HepG2 (cell line): ENCODE measurements around the gene RSF1. TPM values are rescaled to one million over a fixed set of nuclear protein-coding genes. Genes with fewer than 3 reads are reported as not detected.

Experiments
- ATAC-seq: fragments of 200-7000 bp; cut with Tn5 transposase; 3 replicates; pipeline ENCODE4 v1.9.1; 2020; ENCODE audit warnings: mild to moderate bottlenecking, moderate library complexity
- BruUV-seq: library from RNA; stranded (reverse); fragments of 400-500 nt; replicated peaks from 2 replicates; lab custom pipeline; 2021; lab: Mats Ljungman, UMichigan
- CTCF ChIA-PET: fragments of 300-600 bp; formaldehyde crosslinking; extraction: SDS; loops from one replicate; lab custom pipeline; 2021; ENCODE audit warnings: low total read pairs, inconsistent platforms, low intra/inter-chr PET ratio; lab: Yijun Ruan, JAX
- POLR2A ChIA-PET: fragments of 350-600 bp; sonication (Branson Sonifier 250); formaldehyde crosslinking; loops from one replicate; lab custom pipeline; 2020; ENCODE audit warnings: antibody characterized with exemption, inconsistent platforms; lab: Yijun Ruan, JAX
- DNase-seq: peaks from one replicate; pipeline ENCODE4 v3.0.0-alpha.2; 2015; ENCODE audit warnings: low spot score
- FAIRE-seq: peaks from 3 replicates; lab custom pipeline; 2011; peaks lifted over from hg19 to GRCh38; lab: Jason Lieb, UNC
- H2AFZ ChIP-seq: one replicate; pipeline ENCODE4 v1.6.1; 2011; ENCODE audit warnings: low read length, inconsistent platforms
- H3K27ac ChIP-seq: fragments of 300-600 bp; 3 replicates; pipeline ENCODE4 v1.8.0; 2011; ENCODE audit warnings: mixed run types, mild to moderate bottlenecking, mixed read lengths, low read length, inconsistent platforms; ENCODE audit not compliant: insufficient read depth; ENCODE audit errors: extremely low read length
- H3K27me3 ChIP-seq, 2 experiments: fragments of 200-600 bp in 1 of 2; 2 replicates in 1 of 2; 3 replicates in 1 of 2; pipeline versions ENCODE4 v1.6.0 to v1.8.0; 2011; ENCODE audit warnings: low read length in 2 of 2, mild to moderate bottlenecking in 2 of 2, moderate library complexity in 2 of 2, inconsistent platforms in 1 of 2; ENCODE audit not compliant: insufficient read depth in 2 of 2, control insufficient read depth in 1 of 2
- H3K36me3 ChIP-seq, 2 experiments: fragments of 200-600 bp in 1 of 2; replicated peaks in 1 of 2; 2 replicates in 1 of 2; 3 replicates in 1 of 2; pipeline versions ENCODE4 v1.5.1 to v1.8.0; 2011; ENCODE audit warnings: low read length in 2 of 2, inconsistent platforms in 1 of 2; ENCODE audit not compliant: insufficient read depth in 2 of 2, control insufficient read depth in 1 of 2
- H3K4me1 ChIP-seq: 2 replicates; pipeline ENCODE4 v1.5.1; 2012; ENCODE audit warnings: low read length, inconsistent platforms; ENCODE audit not compliant: insufficient read depth
- H3K4me2 ChIP-seq: 2 replicates; pipeline ENCODE4 v1.6.0; 2011; ENCODE audit warnings: low read depth, low read length, inconsistent platforms
- H3K4me3 ChIP-seq, 3 experiments: fragments of 200-600 bp in 1 of 3; sonication (generic), shearing (Covaris generic) in 1 of 3; replicated peaks in 1 of 3; 2 replicates each; pipeline ENCODE4 v1.5.1; 2011 to 2016; ENCODE audit warnings: low read length in 3 of 3, inconsistent platforms in 2 of 3, low read depth in 2 of 3, mild to moderate bottlenecking in 2 of 3, control low read depth in 1 of 3, mixed read lengths in 1 of 3; ENCODE audit not compliant: insufficient read depth in 1 of 3
- H3K79me2 ChIP-seq: one replicate; pipeline ENCODE4 v1.6.1; 2011; ENCODE audit warnings: low read length, inconsistent platforms; ENCODE audit not compliant: insufficient read depth
- H3K9ac ChIP-seq: 2 replicates; pipeline ENCODE4 v1.6.0; 2011; ENCODE audit warnings: mild to moderate bottlenecking, low read depth, low read length, inconsistent platforms; ENCODE audit not compliant: insufficient read depth
- H3K9me3 ChIP-seq: 2 replicates; pipeline ENCODE4 v1.5.1; 2012; ENCODE audit warnings: mild to moderate bottlenecking, low read length
- H4K20me1 ChIP-seq: 2 replicates; pipeline ENCODE4 v1.6.0; 2011; ENCODE audit warnings: inconsistent platforms, mild to moderate bottlenecking, low read length, moderate library complexity; ENCODE audit not compliant: insufficient read depth
- E2F5 ChIP-seq: sonication (generic); formaldehyde crosslinking; conservative IDR thresholded peaks from 2 replicates; pipeline ENCODE4 v1.4.0; 2020; ENCODE audit warnings: missing genetic modification reagents
- HMGXB4 ChIP-seq, 2 experiments: sonication (generic) in 1 of 2; formaldehyde crosslinking in 1 of 2; IDR thresholded peaks; 2 replicates each; pipeline versions ENCODE4 v1.4.0 to v1.6.1; 2018 to 2020; ENCODE audit warnings: missing genetic modification reagents in 2 of 2, borderline replicate concordance in 1 of 2, low read depth in 1 of 2, mild to moderate bottlenecking in 1 of 2, missing biosample characterization in 1 of 2
- SNAPC4 ChIP-seq: sonication (generic); formaldehyde crosslinking; IDR thresholded peaks from 2 replicates; pipeline ENCODE4 v1.4.0; 2020; ENCODE audit warnings: mild to moderate bottlenecking, missing genetic modification reagents
- ZBTB3 ChIP-seq: sonication (generic); formaldehyde crosslinking; IDR thresholded peaks from 2 replicates; pipeline ENCODE4 v1.4.0; 2020; ENCODE audit warnings: low read depth, mild to moderate bottlenecking, moderate library complexity, missing genetic modification reagents, borderline replicate concordance
- ZBTB42 ChIP-seq: sonication (generic); formaldehyde crosslinking; IDR thresholded peaks from 2 replicates; pipeline ENCODE4 v1.5.0; 2020; ENCODE audit warnings: mild to moderate bottlenecking, missing genetic modification reagents
- ZIK1 ChIP-seq: sonication (generic); formaldehyde crosslinking; IDR thresholded peaks from 2 replicates; pipeline ENCODE4 v1.5.0; 2020; ENCODE audit warnings: mild to moderate bottlenecking, low read depth, missing genetic modification reagents, borderline replicate concordance
- ZNF260 ChIP-seq: sonication (generic); formaldehyde crosslinking; IDR thresholded peaks from 2 replicates; pipeline ENCODE4 v1.4.0; 2020; ENCODE audit warnings: missing genetic modification reagents, low read depth, mild to moderate bottlenecking, borderline replicate concordance
- ZNF274 ChIP-seq: sonication (generic); formaldehyde crosslinking; IDR thresholded peaks from 2 replicates; pipeline ENCODE4 v1.5.1; 2020; ENCODE audit warnings: mild to moderate bottlenecking, missing genetic modification reagents
- ZNF337 ChIP-seq: sonication (generic); formaldehyde crosslinking; IDR thresholded peaks from 2 replicates; pipeline ENCODE4 v1.5.1; 2020; ENCODE audit warnings: missing genetic modification reagents, low read depth, mild to moderate bottlenecking, borderline replicate concordance
- ZNF761 ChIP-seq: sonication (generic); formaldehyde crosslinking; conservative IDR thresholded peaks from 2 replicates; pipeline ENCODE4 v1.4.0; 2020; ENCODE audit warnings: mild to moderate bottlenecking, missing genetic modification reagents
- ZNF780A ChIP-seq: sonication (generic); formaldehyde crosslinking; IDR thresholded peaks from 2 replicates; pipeline ENCODE4 v1.8.0; 2022; ENCODE audit warnings: mild to moderate bottlenecking, missing genetic modification reagents, moderate library complexity
- WGBS: methylation state at CpG from one replicate; pipeline ENCODE4 v1.1.6; 2017; ENCODE audit warnings: low lambda C conversion rate; 5-methylcytosine and 5-hydroxymethylcytosine counted together
- in situ Hi-C: cut with HindIII; loops from 2 replicates; pipeline ENCODE4 v1.10.0; 2017; ENCODE audit warnings: low pct_unique_long_range_greater_than_20kb; ENCODE audit not compliant: extremely low pct_ligation_motif_present
- intact Hi-C: fragments of 100-400 bp; cut with micrococcal nuclease; formaldehyde crosslinking; loops from one replicate; pipeline ENCODE4 v1.10.0; 2022; ENCODE audit not compliant: unreplicated experiment
- polyA plus RNA-seq, 8 experiments: library from polyadenylated mRNA; depleted of rRNA in 3 of 8; stranded (reverse) in 7 of 8; unstranded in 1 of 8; fragments of >200 nt; fragmentation: Illumina TruSeq in 4 of 8; extraction: Trizol in 4 of 8; gene quantifications; 2 replicates each; pipeline versions ENCODE4 v1.2.1 to v1.2.3, GENCODE V29; 2011 to 2016; ENCODE audit warnings: low read depth in 4 of 8, missing spikeins in 1 of 8, mixed read lengths in 1 of 8; ENCODE audit not compliant: insufficient read depth in 1 of 8
- total RNA-seq, 5 experiments: library from RNA; depleted of rRNA; stranded (reverse); fragments of >200 nt; fragmentation: Illumina TruSeq; extraction: Trizol; gene quantifications; 2 replicates each; pipeline ENCODE4 v1.2.3, GENCODE V29; 2016; ENCODE audit warnings: low read depth in 1 of 5
- TF ChIP-seq, protein P1 (sequence below): sonication (generic); formaldehyde crosslinking; IDR thresholded peaks from 2 replicates; pipeline ENCODE4 v1.5.1; 2020; ENCODE audit warnings: missing genetic modification reagents, mild to moderate bottlenecking, borderline replicate concordance

The RSF1 gene
- total and polyA plus RNA-seq, 2 of the 13 experiments (the other 11 are each of a cell fraction or from before 2014, with no cell fraction given), result 15.5 to 33.1 TPM

- no peak overlapping the region for H3K9ac ChIP-seq
- no TSS peak for BruUV-seq
- DNase-seq (no peak), ATAC-seq (no peak), FAIRE-seq (no peak)
- WGBS, result 96% methylated on average over 2 of the region's 2 CpGs
- peaks cover 9 to 22% of the 10 kb centered on the region in 2 experiments; a peak in 4 of 5 replicates for H3K36me3 ChIP-seq
- POLR2A ChIA-PET, result no interaction called here
- H3K27me3 ChIP-seq, result no peaks in the 10 kb centered on the region
- H3K27ac ChIP-seq, result no peak overlapping the region
- no peaks in the 10 kb centered on the region for H3K79me2 ChIP-seq
- in situ Hi-C loops, result no loop called here
- intact Hi-C loops, result no loop called here
- CTCF ChIA-PET, result no interaction called here
- H3K4me2 ChIP-seq, result no peak overlapping the region
- no peak overlapping the region for H3K4me3 ChIP-seq
- H3K9me3 ChIP-seq, result no peaks in the 10 kb centered on the region
- no peaks in the 10 kb centered on the region for H4K20me1 ChIP-seq
- no peak overlapping the region for H2AFZ ChIP-seq
- no peaks in the 10 kb centered on the region for H3K4me1 ChIP-seq
- TF ChIP-seq ZNF780A (CRISPR knock-in tag) (no peak), ZNF274 (no peak), ZNF337 (CRISPR knock-in tag) (no peak), ZBTB42 (CRISPR knock-in tag) (no peak), ZBTB3 (CRISPR knock-in tag) (no peak), ZIK1 (CRISPR knock-in tag) (no peak), HMGXB4 (CRISPR knock-in tag; IDR thresholded peaks at IDR 0.05; ENCODE audit: borderline replicate concordance in 1 of 2, low read depth in 1 of 2) (no peak), SNAPC4 (CRISPR knock-in tag) (no peak), E2F5 (CRISPR knock-in tag) (no peak), ZNF260 (no peak), ZNF761 (no peak)
- TF ChIP-seq, protein P1, sequence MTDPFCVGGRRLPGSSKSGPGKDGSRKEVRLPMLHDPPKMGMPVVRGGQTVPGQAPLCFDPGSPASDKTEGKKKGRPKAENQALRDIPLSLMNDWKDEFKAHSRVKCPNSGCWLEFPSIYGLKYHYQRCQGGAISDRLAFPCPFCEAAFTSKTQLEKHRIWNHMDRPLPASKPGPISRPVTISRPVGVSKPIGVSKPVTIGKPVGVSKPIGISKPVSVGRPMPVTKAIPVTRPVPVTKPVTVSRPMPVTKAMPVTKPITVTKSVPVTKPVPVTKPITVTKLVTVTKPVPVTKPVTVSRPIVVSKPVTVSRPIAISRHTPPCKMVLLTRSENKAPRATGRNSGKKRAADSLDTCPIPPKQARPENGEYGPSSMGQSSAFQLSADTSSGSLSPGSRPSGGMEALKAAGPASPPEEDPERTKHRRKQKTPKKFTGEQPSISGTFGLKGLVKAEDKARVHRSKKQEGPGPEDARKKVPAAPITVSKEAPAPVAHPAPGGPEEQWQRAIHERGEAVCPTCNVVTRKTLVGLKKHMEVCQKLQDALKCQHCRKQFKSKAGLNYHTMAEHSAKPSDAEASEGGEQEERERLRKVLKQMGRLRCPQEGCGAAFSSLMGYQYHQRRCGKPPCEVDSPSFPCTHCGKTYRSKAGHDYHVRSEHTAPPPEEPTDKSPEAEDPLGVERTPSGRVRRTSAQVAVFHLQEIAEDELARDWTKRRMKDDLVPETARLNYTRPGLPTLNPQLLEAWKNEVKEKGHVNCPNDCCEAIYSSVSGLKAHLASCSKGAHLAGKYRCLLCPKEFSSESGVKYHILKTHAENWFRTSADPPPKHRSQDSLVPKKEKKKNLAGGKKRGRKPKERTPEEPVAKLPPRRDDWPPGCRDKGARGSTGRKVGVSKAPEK (CRISPR knock-in tag), result no peak
Measured at GRCh38 chr11:77758331-77758730, 62.2 kb downstream of the RSF1 start.
